Measurements from ENCODE around the gene ACTG2.

GRCh38 chr2:73914667-73915066 lies 21.9 kb downstream of the ACTG2 start:
- TF ChIP-seq EZH2 (IDR thresholded peaks at IDR 0.05; ENCODE audit: insufficient read depth, poor library complexity, severe bottlenecking) (no peak), EZH2phosphoT487 (IDR thresholded peaks at IDR 0.05; ENCODE audit: insufficient read depth, low read depth) (no peak)
